ENCODE measurements around the gene STOX1. TPM values are rescaled to one million over a fixed set of nuclear protein-coding genes. Genes with fewer than 3 reads are reported as not detected.
"Not testable (repeated sequence)": the region's sequence is repeated elsewhere in the genome, so short reads cannot be mapped to it uniquely, and the experiment has no call there.

STOX1 gene
- total and polyA plus RNA-seq, 5 donors: 0.14 to 0.45 (median 0.25) TPM

- H3K4me1 ChIP-seq (ENCODE audit: control insufficient read depth, insufficient read depth, low read length): not testable (repeated sequence)
- 96% methylated on average over 8 of the region's 8 CpGs for WGBS
Measured at GRCh38 chr10:68868173-68868572, 40.8 kb downstream of the STOX1 start.

GRCh38 chr10:68869623-68870022 lies 42.3 kb downstream of the STOX1 start:
- H3K27ac ChIP-seq (ENCODE audit: low read length): no peak overlapping the region
- intact Hi-C loops (cut with DNase I): no loop called here
- H3K9me3 ChIP-seq (ENCODE audit: control insufficient read depth, low read length): no peaks in the 10 kb centered on the region
- DNase-seq: no peak
- no peaks in the 10 kb centered on the region for H3K27me3 ChIP-seq (ENCODE audit: control insufficient read depth, insufficient read depth)
- no peak for ATAC-seq
- no peaks in the 10 kb centered on the region for H3K4me1 ChIP-seq (ENCODE audit: control insufficient read depth, insufficient read depth, low read length)
- no peak overlapping the region for H3K4me3 ChIP-seq (ENCODE audit: low read length)
- 64% methylated on average over 2 of the region's 2 CpGs for WGBS

More at GRCh38 chr10:68868173-68868572, 40.8 kb downstream of the STOX1 start:
- DNase-seq; H3K9me3 ChIP-seq (ENCODE audit: control insufficient read depth, low read length); H3K27me3 ChIP-seq (ENCODE audit: control insufficient read depth, insufficient read depth); intact Hi-C loops (cut with DNase I); H3K4me3 ChIP-seq (ENCODE audit: low read length); ATAC-seq; H3K27ac ChIP-seq (ENCODE audit: low read length): not testable (repeated sequence)

GRCh38 chr10:68870061-68870460 lies 42.7 kb downstream of the STOX1 start:
- intact Hi-C loops (cut with DNase I): no loop called here
- no peak overlapping the region for H3K4me3 ChIP-seq (ENCODE audit: low read length)
- DNase-seq (no peak), ATAC-seq (no peak)
- H3K27ac ChIP-seq (ENCODE audit: low read length): no peak overlapping the region
- H3K9me3 ChIP-seq (ENCODE audit: control insufficient read depth, low read length): no peaks in the 10 kb centered on the region
- H3K27me3 ChIP-seq (ENCODE audit: control insufficient read depth, insufficient read depth): no peaks in the 10 kb centered on the region
- H3K4me1 ChIP-seq (ENCODE audit: control insufficient read depth, insufficient read depth, low read length): no peaks in the 10 kb centered on the region
- WGBS: 84% methylated on average over 2 of the region's 2 CpGs

DNA sequence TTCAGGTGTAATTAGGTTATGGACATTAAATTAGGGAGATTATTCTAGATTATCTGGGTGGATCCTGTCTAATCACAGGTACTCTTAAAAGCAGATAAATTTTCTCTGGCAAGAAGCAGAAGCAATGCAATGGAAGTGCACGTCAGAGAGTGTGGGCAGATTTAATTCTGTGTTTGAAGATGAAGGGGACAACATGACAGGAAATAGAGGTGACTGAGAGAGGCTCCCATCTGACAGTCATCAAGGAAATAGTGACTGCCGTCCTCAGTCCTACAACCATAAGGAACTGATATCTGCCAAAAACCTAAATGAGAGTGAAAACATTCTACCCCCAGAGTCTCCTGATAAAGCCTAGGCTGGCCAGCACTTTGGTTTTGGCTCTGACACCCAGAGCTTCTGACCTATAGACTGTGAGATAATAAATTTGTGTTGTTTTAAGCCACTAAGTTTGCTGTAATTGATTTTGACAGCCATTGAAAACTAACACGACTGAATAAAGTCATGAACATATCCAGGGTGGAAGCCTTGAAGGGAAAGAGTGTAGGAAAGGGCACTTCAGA lies 43.3 kb downstream of the STOX1 start:
- no peak overlapping the region for H3K27ac ChIP-seq (ENCODE audit: low read length)
- H3K27me3 ChIP-seq (ENCODE audit: control insufficient read depth, insufficient read depth): no peaks in the 10 kb centered on the region
- H3K4me3 ChIP-seq (ENCODE audit: low read length): no peak overlapping the region
- 52% methylated on average over 3 of the region's 3 CpGs for WGBS
- intact Hi-C loops (cut with DNase I): no loop called here
- no peaks in the 10 kb centered on the region for H3K9me3 ChIP-seq (ENCODE audit: control insufficient read depth, low read length)
- no peaks in the 10 kb centered on the region for H3K4me1 ChIP-seq (ENCODE audit: control insufficient read depth, insufficient read depth, low read length)
- ATAC-seq (no peak), DNase-seq (no peak)

DNA sequence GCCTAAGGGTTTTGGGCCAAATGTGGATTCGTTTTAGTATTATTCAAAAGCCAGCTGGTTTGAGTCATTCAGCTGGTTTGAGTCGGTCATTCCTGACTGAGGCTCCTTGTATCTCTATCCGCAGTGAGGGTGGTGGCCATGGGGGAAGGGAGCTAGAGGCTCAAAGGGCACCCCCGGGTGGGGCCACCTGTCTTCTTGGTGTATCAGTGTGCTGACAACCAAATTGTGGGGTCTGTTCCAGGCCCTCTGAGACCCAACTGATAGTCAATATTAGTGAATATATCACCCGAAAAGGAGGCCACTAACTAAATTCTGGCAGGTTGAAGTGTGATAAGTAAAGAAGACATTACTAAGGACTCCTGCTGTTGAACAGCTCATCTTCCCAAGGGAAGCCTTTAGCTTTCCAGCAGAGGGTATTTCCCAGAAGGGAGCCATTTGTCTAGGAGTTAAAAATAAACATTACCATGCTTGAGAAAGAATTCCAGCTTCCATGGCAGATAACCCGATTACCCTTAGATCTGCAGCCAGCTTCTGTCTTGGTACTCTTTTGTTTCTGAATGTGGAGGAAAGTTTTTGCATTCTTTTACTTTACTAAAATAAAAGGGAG lies 43.9 kb downstream of the STOX1 start:
- DNase-seq (no peak), ATAC-seq (peak in 1 of 2 donors; percentile 31)
- H3K27me3 ChIP-seq (ENCODE audit: control insufficient read depth, insufficient read depth): no peaks in the 10 kb centered on the region
- no peak overlapping the region for H3K4me3 ChIP-seq (ENCODE audit: low read length)
- no peaks in the 10 kb centered on the region for H3K9me3 ChIP-seq (ENCODE audit: control insufficient read depth, low read length)
- intact Hi-C loops (cut with DNase I): no loop called here
- peak overlapping the region; percentile 23 for H3K27ac ChIP-seq (ENCODE audit: low read length)
- WGBS: 40% methylated on average over 6 of the region's 6 CpGs
- no peaks in the 10 kb centered on the region for H3K4me1 ChIP-seq (ENCODE audit: control insufficient read depth, insufficient read depth, low read length)

- Histone ChIP-seq H3K27ac (ENCODE audit: low read length) (no peak overlapping the region), H3K9me3 (ENCODE audit: control insufficient read depth, low read length) (no peaks in the 10 kb centered on the region), H3K4me1 (ENCODE audit: control insufficient read depth, insufficient read depth, low read length) (no peaks in the 10 kb centered on the region), H3K4me3 (ENCODE audit: low read length) (no peak overlapping the region), H3K27me3 (ENCODE audit: control insufficient read depth, insufficient read depth) (no peaks in the 10 kb centered on the region)
- WGBS: 37% methylated on average over 5 of the region's 5 CpGs
- intact Hi-C loops (cut with DNase I): no loop called here
- DNase-seq (no peak), ATAC-seq (no peak)
Measured at GRCh38 chr10:68871731-68872342, 44.5 kb downstream of the STOX1 start.

DNA sequence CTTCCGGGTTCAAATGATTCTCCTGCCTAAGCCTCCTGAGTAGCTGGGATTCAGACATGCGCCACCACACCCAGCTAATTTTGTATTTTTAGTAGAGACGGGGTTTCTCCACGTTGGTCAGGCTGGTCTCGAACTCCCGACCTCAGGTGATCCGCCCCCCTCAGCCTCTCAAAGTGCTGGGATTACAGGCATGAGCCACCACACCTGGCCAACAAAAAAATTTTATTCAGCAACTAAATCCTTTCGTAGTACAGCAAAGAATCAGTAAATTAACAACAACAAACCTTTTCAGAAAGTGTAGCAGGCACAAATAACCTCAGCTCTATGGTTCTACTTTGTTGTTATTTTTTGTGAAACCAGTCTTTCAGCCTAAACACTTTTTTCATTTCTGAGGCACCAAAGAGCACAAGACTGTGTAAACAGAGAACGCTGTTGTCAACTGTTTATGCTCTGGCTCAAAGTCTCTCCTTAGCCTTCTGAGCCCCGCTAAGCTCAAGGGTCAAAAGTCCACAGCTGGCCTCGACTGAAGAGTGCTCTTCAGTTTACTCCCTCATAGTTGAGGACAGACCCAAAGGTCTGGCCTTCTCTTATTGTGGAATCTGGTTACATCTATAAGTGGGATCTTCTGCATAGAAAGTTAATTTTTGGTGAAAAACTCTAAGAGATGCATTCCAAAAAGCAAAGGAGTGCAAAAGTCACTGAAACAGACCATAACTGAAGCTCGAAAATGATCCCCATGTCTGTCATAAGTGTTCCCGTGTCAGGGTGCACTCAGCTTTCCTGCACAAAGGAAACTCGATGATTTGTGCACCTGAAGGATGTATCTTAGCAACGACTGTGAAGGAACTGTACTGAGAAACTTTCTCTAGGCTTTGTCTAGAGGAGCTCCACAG lies 49.2 kb downstream of the STOX1 start:
- DNase-seq (no peak), ATAC-seq (no peak)
- intact Hi-C loops (cut with DNase I): no loop called here
- Histone ChIP-seq H3K4me3 (ENCODE audit: low read length) (no peak overlapping the region), H3K27ac (ENCODE audit: low read length) (no peak overlapping the region), H3K27me3 (ENCODE audit: control insufficient read depth, insufficient read depth) (no peaks in the 10 kb centered on the region), H3K4me1 (ENCODE audit: control insufficient read depth, insufficient read depth, low read length) (no peaks in the 10 kb centered on the region), H3K9me3 (ENCODE audit: control insufficient read depth, low read length) (no peaks in the 10 kb centered on the region)
- 74% methylated on average over 15 of the region's 15 CpGs for WGBS

DNA sequence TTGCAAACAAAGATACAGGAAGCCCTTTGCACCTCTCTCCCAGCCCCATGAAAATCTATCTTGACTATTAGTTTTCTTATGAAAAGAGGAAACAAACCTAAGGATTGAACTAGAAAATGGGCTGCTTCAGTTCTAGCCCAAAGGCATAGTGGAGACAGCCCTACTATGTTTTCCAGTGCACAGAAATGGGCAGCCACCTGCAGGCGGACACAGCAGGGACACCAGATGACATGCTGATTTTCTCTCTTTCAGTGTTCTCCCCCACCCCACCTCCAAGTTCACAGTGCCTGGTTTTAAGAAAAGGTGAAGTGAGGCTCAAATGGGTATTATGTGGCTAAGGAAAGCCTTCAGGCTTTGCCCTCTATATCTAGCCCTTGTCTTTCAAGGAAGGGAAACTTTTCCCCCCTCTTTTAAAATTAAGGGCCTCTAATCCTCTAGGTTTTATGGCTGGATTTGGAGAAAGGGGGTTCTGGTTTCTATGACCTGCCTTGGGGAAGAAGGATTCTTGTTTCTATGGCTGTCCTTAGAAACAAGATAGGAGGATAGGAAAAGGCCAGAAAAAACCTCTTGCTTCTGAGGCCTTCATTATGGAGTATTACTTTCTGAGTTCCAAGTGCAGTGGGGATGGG lies 50.3 kb downstream of the STOX1 start:
- 96% methylated on average over 1 of the region's 1 CpG for WGBS
- no peaks in the 10 kb centered on the region for H3K9me3 ChIP-seq (ENCODE audit: control insufficient read depth, low read length)
- H3K4me3 ChIP-seq (ENCODE audit: low read length): no peak overlapping the region
- no peak for ATAC-seq
- intact Hi-C loops (cut with DNase I): no loop called here
- no peak overlapping the region for H3K27ac ChIP-seq (ENCODE audit: low read length)
- no peaks in the 10 kb centered on the region for H3K4me1 ChIP-seq (ENCODE audit: control insufficient read depth, insufficient read depth, low read length)
- DNase-seq: no peak
- no peaks in the 10 kb centered on the region for H3K27me3 ChIP-seq (ENCODE audit: control insufficient read depth, insufficient read depth)

GRCh38 chr10:68878496-68878895 lies 51.2 kb downstream of the STOX1 start:
- no peak for ATAC-seq
- no peak overlapping the region for H3K4me3 ChIP-seq (ENCODE audit: low read length)
- no peaks in the 10 kb centered on the region for H3K9me3 ChIP-seq (ENCODE audit: control insufficient read depth, low read length)
- H3K4me1 ChIP-seq (ENCODE audit: control insufficient read depth, insufficient read depth, low read length): no peaks in the 10 kb centered on the region
- H3K27me3 ChIP-seq (ENCODE audit: control insufficient read depth, insufficient read depth): no peaks in the 10 kb centered on the region
- H3K27ac ChIP-seq (ENCODE audit: low read length): no peak overlapping the region
- intact Hi-C loops (cut with DNase I): no loop called here
- DNase-seq: no peak

GRCh38 chr10:68879628-68880027 lies 52.3 kb downstream of the STOX1 start:
- H3K27me3 ChIP-seq (ENCODE audit: control insufficient read depth, insufficient read depth): no peaks in the 10 kb centered on the region
- no peaks in the 10 kb centered on the region for H3K4me1 ChIP-seq (ENCODE audit: control insufficient read depth, insufficient read depth, low read length)
- H3K4me3 ChIP-seq (ENCODE audit: low read length): no peak overlapping the region
- no peak overlapping the region for H3K27ac ChIP-seq (ENCODE audit: low read length)
- intact Hi-C loops (cut with DNase I): no loop called here
- ATAC-seq: no peak
- no peaks in the 10 kb centered on the region for H3K9me3 ChIP-seq (ENCODE audit: control insufficient read depth, low read length)
- no peak for DNase-seq
- WGBS: 87% methylated on average over 2 of the region's 2 CpGs

- no peak overlapping the region for H3K27ac ChIP-seq (ENCODE audit: low read length)
- no peaks in the 10 kb centered on the region for H3K4me1 ChIP-seq (ENCODE audit: control insufficient read depth, insufficient read depth, low read length)
- no peaks in the 10 kb centered on the region for H3K9me3 ChIP-seq (ENCODE audit: control insufficient read depth, low read length)
- H3K4me3 ChIP-seq (ENCODE audit: low read length): no peak overlapping the region
- DNase-seq (no peak), ATAC-seq (no peak)
- H3K27me3 ChIP-seq (ENCODE audit: control insufficient read depth, insufficient read depth): no peaks in the 10 kb centered on the region
- 87% methylated on average over 4 of the region's 4 CpGs for WGBS
- intact Hi-C loops (cut with DNase I): no loop called here
Measured at GRCh38 chr10:68880181-68880580, 52.9 kb downstream of the STOX1 start.

Data from right cardiac atrium (tissue), 5 donors.